Glutamatergic neuron (in vitro differentiated cells): ENCODE measurements around the gene TIGD7. TPM values are rescaled to one million over a fixed set of nuclear protein-coding genes. Genes with fewer than 3 reads are reported as not detected.
A peak's percentile ranks its signal among the peaks of the same experiment; 100 is the strongest.

Experiments used
- DNase-seq: peaks from one replicate; pipeline ENCODE4 v3.0.0; 2022
- H3K27ac Mint-ChIP-seq: one replicate; pipeline ENCODE4 v1.8.0; 2020; ENCODE audit warnings: mild to moderate bottlenecking, mixed read lengths, inconsistent platforms; ENCODE audit not compliant: unreplicated experiment
- H3K27me3 Mint-ChIP-seq: one replicate; pipeline ENCODE4 v1.8.0; 2020; ENCODE audit warnings: mild to moderate bottlenecking, moderate library complexity, mixed read lengths, inconsistent platforms; ENCODE audit not compliant: unreplicated experiment
- H3K36me3 Mint-ChIP-seq: one replicate; pipeline ENCODE4 v1.8.0; 2020; ENCODE audit warnings: mild to moderate bottlenecking, mixed read lengths, inconsistent platforms; ENCODE audit not compliant: unreplicated experiment
- H3K4me1 Mint-ChIP-seq: one replicate; pipeline ENCODE4 v1.8.0; 2020; ENCODE audit warnings: mild to moderate bottlenecking, low read depth, mixed read lengths, inconsistent platforms; ENCODE audit not compliant: unreplicated experiment
- H3K4me3 Mint-ChIP-seq: one replicate; pipeline ENCODE4 v1.8.0; 2020; ENCODE audit warnings: mild to moderate bottlenecking, mixed read lengths, inconsistent platforms; ENCODE audit not compliant: unreplicated experiment
- H3K9me3 Mint-ChIP-seq: one replicate; pipeline ENCODE4 v1.8.0; 2020; ENCODE audit warnings: mild to moderate bottlenecking, moderate library complexity, mixed read lengths, inconsistent platforms; ENCODE audit not compliant: unreplicated experiment
- total RNA-seq: library from RNA; stranded (reverse); fragmentation: NEBNext Ultra II Directional; extraction: Animal tissue kit (Norgen Biotek cat#: 25700); gene quantifications from one replicate; pipeline ENCODE4 v1.2.1, GENCODE V29; 2021; ENCODE audit not compliant: unreplicated experiment
- TF ChIP-seq, protein P1 (sequence below): fragments of 200-600 bp; sonication (generic); IDR thresholded peaks from one replicate; pipeline ENCODE4 v1.5.0; 2021; ENCODE audit not compliant: partially characterized antibody, unreplicated experiment

TIGD7 gene
- total RNA-seq, 1 donor from 2014 or later: 8.6 TPM

DNA sequence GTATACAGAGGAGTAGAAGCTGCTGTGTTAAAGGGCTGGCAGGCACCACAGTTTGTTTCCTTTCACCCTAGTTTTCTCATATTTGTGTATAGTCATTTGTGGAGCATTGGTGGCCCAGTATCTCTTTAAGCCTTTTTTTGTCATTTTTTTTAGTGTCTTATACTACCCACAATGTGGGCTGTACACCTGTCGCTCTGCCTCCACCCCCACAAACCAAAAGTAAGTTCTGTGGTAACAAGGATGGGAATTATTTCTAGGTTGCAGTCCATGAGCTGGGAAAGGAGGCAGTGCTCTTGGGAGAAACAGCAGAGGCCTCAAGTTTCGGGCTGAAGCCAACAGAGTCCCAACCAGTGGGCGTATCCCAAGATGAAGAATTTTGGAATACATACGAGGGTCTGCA is 6.3 kb upstream of the TIGD7 start:
- TF ChIP-seq, protein P1, sequence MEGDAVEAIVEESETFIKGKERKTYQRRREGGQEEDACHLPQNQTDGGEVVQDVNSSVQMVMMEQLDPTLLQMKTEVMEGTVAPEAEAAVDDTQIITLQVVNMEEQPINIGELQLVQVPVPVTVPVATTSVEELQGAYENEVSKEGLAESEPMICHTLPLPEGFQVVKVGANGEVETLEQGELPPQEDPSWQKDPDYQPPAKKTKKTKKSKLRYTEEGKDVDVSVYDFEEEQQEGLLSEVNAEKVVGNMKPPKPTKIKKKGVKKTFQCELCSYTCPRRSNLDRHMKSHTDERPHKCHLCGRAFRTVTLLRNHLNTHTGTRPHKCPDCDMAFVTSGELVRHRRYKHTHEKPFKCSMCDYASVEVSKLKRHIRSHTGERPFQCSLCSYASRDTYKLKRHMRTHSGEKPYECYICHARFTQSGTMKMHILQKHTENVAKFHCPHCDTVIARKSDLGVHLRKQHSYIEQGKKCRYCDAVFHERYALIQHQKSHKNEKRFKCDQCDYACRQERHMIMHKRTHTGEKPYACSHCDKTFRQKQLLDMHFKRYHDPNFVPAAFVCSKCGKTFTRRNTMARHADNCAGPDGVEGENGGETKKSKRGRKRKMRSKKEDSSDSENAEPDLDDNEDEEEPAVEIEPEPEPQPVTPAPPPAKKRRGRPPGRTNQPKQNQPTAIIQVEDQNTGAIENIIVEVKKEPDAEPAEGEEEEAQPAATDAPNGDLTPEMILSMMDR: no peak
- DNase-seq: no peak
- Mint-ChIP-seq H3K36me3 (peaks cover 72% of the 10 kb centered on the region), H3K9me3 (peaks cover 16% of the 10 kb centered on the region), H3K4me1 (no peaks in the 10 kb centered on the region), H3K4me3 (no peak overlapping the region), H3K27ac (no peak overlapping the region), H3K27me3 (peaks cover 12% of the 10 kb centered on the region)

DNA sequence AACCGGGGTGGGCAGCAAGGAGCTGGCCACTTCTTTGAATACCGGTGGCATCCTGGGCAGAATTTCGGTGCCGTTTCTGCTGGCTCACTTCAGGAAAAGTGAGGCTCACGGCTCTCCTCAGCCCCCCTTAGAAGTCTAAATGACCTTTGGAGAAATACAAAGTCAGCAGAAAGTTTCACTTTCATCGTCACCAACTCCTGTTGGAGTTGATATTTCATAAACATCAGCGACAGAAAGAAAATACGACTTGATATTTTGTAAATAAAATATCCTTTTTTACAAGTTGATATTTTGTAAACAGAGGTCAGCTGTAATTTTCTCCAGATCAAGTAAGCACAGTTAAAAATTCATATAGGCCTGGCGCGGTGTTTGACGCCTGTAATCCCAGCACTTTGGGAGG is 848 bp upstream of the TIGD7 start:
- Mint-ChIP-seq H3K27me3 (peaks cover 12% of the 10 kb centered on the region), H3K4me3 (peak overlapping the region; percentile 87), H3K9me3 (peaks cover 18% of the 10 kb centered on the region), H3K4me1 (peaks cover 3% of the 10 kb centered on the region), H3K27ac (no peak overlapping the region), H3K36me3 (peaks cover 42% of the 10 kb centered on the region)
- TF ChIP-seq, protein P1: no peak
- no peak for DNase-seq

DNA sequence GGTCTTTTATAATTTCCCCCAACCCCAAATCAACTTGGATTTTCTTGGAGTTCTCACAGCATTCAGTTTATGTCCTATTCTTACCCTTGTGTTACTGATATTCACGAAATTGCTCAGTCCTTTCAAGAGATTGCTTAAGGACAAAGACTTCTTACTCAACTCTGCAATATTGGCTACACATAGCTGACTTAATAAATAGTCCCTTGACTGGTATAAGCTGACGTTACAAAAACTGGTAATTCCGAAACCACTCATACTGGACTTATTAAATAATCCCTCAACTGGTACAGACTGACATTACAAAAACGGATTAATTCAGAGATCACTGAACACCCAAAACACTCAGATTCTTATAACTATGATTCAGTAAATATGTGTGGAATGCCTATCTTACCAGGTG is 860 bp downstream of the TIGD7 start:
- Mint-ChIP-seq H3K4me1 (peaks cover 3% of the 10 kb centered on the region), H3K36me3 (peaks cover 52% of the 10 kb centered on the region), H3K4me3 (peak overlapping the region; percentile 93), H3K27ac (peak overlapping the region; percentile 70), H3K9me3 (peaks cover 15% of the 10 kb centered on the region), H3K27me3 (peaks cover 12% of the 10 kb centered on the region)
- TF ChIP-seq, protein P1: no peak
- no peak for DNase-seq

DNA sequence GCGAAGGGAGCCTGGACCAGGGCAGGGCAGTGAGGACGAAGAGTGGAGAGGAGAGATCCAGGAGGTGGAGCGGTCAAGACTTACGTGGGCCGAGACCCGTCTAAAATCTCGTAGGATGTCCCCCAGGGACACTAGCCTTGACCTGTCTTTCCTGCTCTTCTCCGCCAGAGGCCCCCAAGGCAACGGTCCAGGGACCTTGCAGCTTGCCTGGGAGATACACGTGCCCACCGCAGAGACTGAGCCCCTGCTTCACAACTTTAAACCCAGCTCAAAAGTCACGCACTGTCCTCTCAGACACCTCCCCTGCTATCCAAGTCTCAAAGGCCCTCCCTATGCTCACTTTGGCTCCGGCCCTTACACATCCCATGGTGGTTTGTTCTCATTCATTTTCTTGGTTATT is 9.4 kb downstream of the TIGD7 start:
- Mint-ChIP-seq H3K9me3 (peaks cover 34% of the 10 kb centered on the region), H3K4me3 (no peak overlapping the region), H3K36me3 (peaks cover 67% of the 10 kb centered on the region), H3K27me3 (peaks cover 17% of the 10 kb centered on the region), H3K27ac (no peak overlapping the region), H3K4me1 (no peaks in the 10 kb centered on the region)
- TF ChIP-seq, protein P1: no peak
- DNase-seq: no peak

DNA sequence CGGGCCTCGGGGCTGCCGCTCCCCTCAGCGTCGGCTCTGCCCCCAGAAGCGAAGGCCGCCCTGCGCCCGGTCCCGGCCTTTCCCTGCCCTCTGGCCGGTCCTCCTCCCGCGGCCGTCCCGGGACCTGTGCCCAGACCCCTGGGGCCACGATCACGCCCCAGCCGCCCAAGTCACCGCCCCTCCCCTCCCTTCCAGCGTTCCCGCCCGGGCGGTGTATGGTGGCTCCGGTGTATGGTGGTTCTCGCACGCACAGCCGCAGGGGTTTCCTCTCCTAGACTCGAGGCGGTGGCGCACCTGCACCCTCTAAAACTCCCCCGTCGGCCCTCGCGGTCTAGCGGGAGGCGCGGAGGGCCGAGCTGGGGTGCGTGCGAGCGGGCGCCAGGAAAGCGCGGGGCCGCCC is 10.0 kb downstream of the TIGD7 start:
- peaks cover 31% of the 10 kb centered on the region for H3K9me3 Mint-ChIP-seq
- H3K4me1 Mint-ChIP-seq: no peaks in the 10 kb centered on the region
- TF ChIP-seq, protein P1: no peak
- no peak overlapping the region for H3K27ac Mint-ChIP-seq
- peaks cover 17% of the 10 kb centered on the region for H3K27me3 Mint-ChIP-seq
- no peak for DNase-seq
- peaks cover 67% of the 10 kb centered on the region for H3K36me3 Mint-ChIP-seq
- H3K4me3 Mint-ChIP-seq: no peak overlapping the region
